H1 (cell line): ENCODE measurements around the gene BAHD1. TPM values are rescaled to one million over a fixed set of nuclear protein-coding genes. Genes with fewer than 3 reads are reported as not detected.

ENCODE experiments used
- CTCF ChIA-PET: fragments of 300-600 bp; sonication (Branson Sonifier 250); formaldehyde crosslinking; loops from one replicate; lab custom pipeline; 2021; ENCODE audit not compliant: partially characterized antibody; lab: Charles Lee
- POLR2A ChIA-PET: fragments of 300-600 bp; sonication (Branson Sonifier 250); formaldehyde crosslinking; loops from one replicate; lab custom pipeline; 2021; ENCODE audit warnings: inconsistent platforms; ENCODE audit not compliant: partially characterized antibody; lab: Charles Lee
- DNase-seq, 2 experiments: peaks; one replicate each; pipeline versions ENCODE4 v3.0.0 to v3.0.0-alpha.2; 2010 to 2022; ENCODE audit warnings: low spot score in 2 of 2, low read depth in 1 of 2, mixed read lengths in 1 of 2
- FAIRE-seq: peaks from 2 replicates; lab custom pipeline; 2011; peaks lifted over from hg19 to GRCh38; lab: Jason Lieb, UNC
- H2AFZ ChIP-seq: 2 replicates; pipeline ENCODE4 v1.8.1; 2012; ENCODE audit warnings: low read length, inconsistent platforms
- H2AK5ac ChIP-seq: 2 replicates; pipeline ENCODE4 v1.6.1; 2013; ENCODE audit warnings: low read depth, low read length
- H2BK120ac ChIP-seq: replicated peaks from 2 replicates; pipeline ENCODE3; 2013; ENCODE audit warnings: low read depth, low read length, inconsistent platforms
- H2BK12ac ChIP-seq: 2 replicates; pipeline ENCODE4 v1.6.1; 2013; ENCODE audit warnings: low read depth, low read length
- H2BK15ac ChIP-seq: 2 replicates; pipeline ENCODE4 v1.6.1; 2013; ENCODE audit warnings: low read length
- H2BK20ac ChIP-seq: 2 replicates; pipeline ENCODE4 v1.6.1; 2013; ENCODE audit warnings: low read length
- H2BK5ac ChIP-seq: 2 replicates; pipeline ENCODE4 v1.6.1; 2013; ENCODE audit warnings: low read depth, low read length
- H3K14ac ChIP-seq: 2 replicates; pipeline ENCODE4 v1.6.1; 2013; ENCODE audit warnings: inconsistent platforms; ENCODE audit not compliant: insufficient read length
- H3K18ac ChIP-seq: 2 replicates; pipeline ENCODE4 v1.6.1; 2013; ENCODE audit warnings: low read length; ENCODE audit errors: extremely low read depth
- H3K23ac ChIP-seq: 2 replicates; pipeline ENCODE4 v1.6.1; 2013; ENCODE audit warnings: inconsistent platforms; ENCODE audit not compliant: insufficient read length
- H3K23me2 ChIP-seq: 2 replicates; pipeline ENCODE4 v1.6.1; 2013; ENCODE audit warnings: low read depth, low read length
- H3K27ac ChIP-seq: 2 replicates; pipeline ENCODE4 v1.6.1; 2011; ENCODE audit warnings: low read depth, low read length, inconsistent platforms
- H3K27me3 ChIP-seq, 4 experiments: replicated peaks in 1 of 4; 1 replicate in 1 of 4; 2 replicates in 3 of 4; pipeline versions ENCODE4 v1.6.1 to v1.8.1; 2011 to 2013; ENCODE audit warnings: low read length in 3 of 4, mild to moderate bottlenecking in 3 of 4, inconsistent platforms in 2 of 4, mixed read lengths in 2 of 4, moderate library complexity in 1 of 4; ENCODE audit not compliant: control insufficient read depth in 3 of 4, insufficient read depth in 3 of 4; ENCODE audit errors: extremely low read depth in 1 of 4
- H3K36me3 ChIP-seq, 4 experiments: 2 replicates each; pipeline versions ENCODE4 v1.6.1 to v1.8.1; 2011 to 2013; ENCODE audit warnings: mild to moderate bottlenecking in 4 of 4, low read length in 3 of 4, moderate library complexity in 2 of 4, control low read depth in 1 of 4, inconsistent platforms in 1 of 4; ENCODE audit not compliant: insufficient read depth in 4 of 4, control insufficient read depth in 2 of 4
- H3K4ac ChIP-seq: replicated peaks from 2 replicates; pipeline ENCODE3; 2013; ENCODE audit warnings: low read length, low read depth, mixed read lengths, inconsistent platforms; ENCODE audit not compliant: insufficient read length
- H3K4me1 ChIP-seq, 4 experiments: replicated peaks in 1 of 4; 1 replicate in 1 of 4; 2 replicates in 3 of 4; pipeline versions ENCODE4 v1.6.1 to v1.8.1; 2011 to 2013; ENCODE audit warnings: low read length in 3 of 4, inconsistent platforms in 2 of 4, mixed read lengths in 1 of 4; ENCODE audit not compliant: insufficient read depth in 4 of 4, control insufficient read depth in 3 of 4
- H3K4me2 ChIP-seq, 2 experiments: 2 replicates each; pipeline versions ENCODE4 v1.6.1 to v1.8.1; 2011 to 2013; ENCODE audit warnings: low read depth in 2 of 2, low read length in 2 of 2, control low read depth in 1 of 2, inconsistent platforms in 1 of 2, mild to moderate bottlenecking in 1 of 2; ENCODE audit not compliant: insufficient read depth in 1 of 2
- H3K4me3 ChIP-seq, 4 experiments: fragments of 200-600, 300-600 bp in 1 of 4; sonication (generic), shearing (Covaris generic), sonication (Bioruptor Twin) in 1 of 4; 2 replicates each; pipeline versions ENCODE4 v1.5.1 to v1.8.1; 2011 to 2016; ENCODE audit warnings: low read length in 4 of 4, low read depth in 3 of 4, control low read depth in 2 of 4, inconsistent platforms in 2 of 4, mild to moderate bottlenecking in 2 of 4, mixed read lengths in 1 of 4, moderate library complexity in 1 of 4; ENCODE audit not compliant: insufficient read depth in 2 of 4; ENCODE audit errors: extremely low read depth in 1 of 4
- H3K56ac ChIP-seq: replicated peaks from 2 replicates; pipeline ENCODE3; 2013; ENCODE audit warnings: low read depth, mild to moderate bottlenecking, mixed read lengths, low read length, inconsistent platforms; ENCODE audit not compliant: insufficient read length
- H3K79me1 ChIP-seq: 2 replicates; pipeline ENCODE4 v1.6.1; 2013; ENCODE audit warnings: low read depth, low read length, control low read depth
- H3K79me2 ChIP-seq, 2 experiments: 2 replicates each; pipeline versions ENCODE4 v1.6.1 to v1.8.1; 2012 to 2013; ENCODE audit warnings: low read length in 2 of 2, mild to moderate bottlenecking in 2 of 2, inconsistent platforms in 1 of 2; ENCODE audit not compliant: insufficient read depth in 2 of 2, control insufficient read depth in 1 of 2
- H3K9ac ChIP-seq, 4 experiments: replicated peaks in 1 of 4; 1 replicate in 1 of 4; 2 replicates in 3 of 4; pipeline versions ENCODE4 v1.6.1 to v1.8.1; 2011 to 2013; ENCODE audit warnings: low read depth in 3 of 4, low read length in 3 of 4, control low read depth in 2 of 4, mild to moderate bottlenecking in 2 of 4, moderate library complexity in 2 of 4, inconsistent platforms in 1 of 4; ENCODE audit errors: extremely low read depth in 1 of 4
- H3K9me3 ChIP-seq, 2 experiments: 2 replicates each; pipeline versions ENCODE4 v1.6.1 to v1.8.1; 2012 to 2013; ENCODE audit warnings: mild to moderate bottlenecking in 2 of 2, moderate library complexity in 2 of 2, control low read depth in 1 of 2, inconsistent platforms in 1 of 2, low read depth in 1 of 2, low read length in 1 of 2, mixed read lengths in 1 of 2; ENCODE audit not compliant: insufficient read depth in 2 of 2
- H4K20me1 ChIP-seq, 2 experiments: replicated peaks in 1 of 2; 2 replicates each; pipeline versions ENCODE3 to v1.8.1; 2011 to 2013; ENCODE audit warnings: inconsistent platforms in 2 of 2, low read length in 2 of 2, mild to moderate bottlenecking in 1 of 2; ENCODE audit not compliant: insufficient read depth in 2 of 2, control insufficient read depth in 1 of 2
- H4K5ac ChIP-seq: 2 replicates; pipeline ENCODE4 v1.6.1; 2013; ENCODE audit warnings: low read length, low read depth, mixed read lengths, inconsistent platforms; ENCODE audit not compliant: insufficient read length
- H4K8ac ChIP-seq: 2 replicates; pipeline ENCODE4 v1.8.0; 2013; ENCODE audit warnings: mild to moderate bottlenecking, moderate library complexity, low read length, inconsistent platforms; ENCODE audit not compliant: insufficient read depth; ENCODE audit errors: extremely low read depth
- H4K91ac ChIP-seq: replicated peaks from 2 replicates; pipeline ENCODE3; 2013; ENCODE audit warnings: low read length, mixed read lengths, inconsistent platforms; ENCODE audit not compliant: insufficient read length
- ASH2L ChIP-seq: fragments of 200-600, 300-600 bp; sonication (generic); IDR thresholded peaks from one replicate; pipeline ENCODE4 v1.7.1; 2017; ENCODE audit warnings: low read length
- FOSL1 ChIP-seq: IDR thresholded peaks from 2 replicates; pipeline ENCODE4 v1.6.1; 2011; ENCODE audit warnings: mild to moderate bottlenecking, low read depth, low read length, moderate library complexity; ENCODE audit not compliant: insufficient read depth
- NRF1 ChIP-seq: IDR thresholded peaks from 2 replicates; pipeline ENCODE4 v1.6.1; 2011; ENCODE audit warnings: mild to moderate bottlenecking, low read depth, low read length, improper control_type of control experiment
- WGBS, 2 experiments: shearing (Covaris generic) in 1 of 2; methylation state at CpG; one replicate each; pipeline versions ENCODE4 v1.1.6 to v1.1.7; 2013 to 2015; ENCODE audit warnings: low lambda C conversion rate in 2 of 2, mixed read lengths in 2 of 2, inconsistent platforms in 1 of 2, low coverage in 1 of 2, missing lambda C conversion rate in 1 of 2; ENCODE audit not compliant: insufficient replicate concordance in 2 of 2, insufficient coverage in 1 of 2, insufficient read length in 1 of 2; ENCODE audit errors: extremely low coverage in 1 of 2, missing lambda C conversion rate in 1 of 2; 5-methylcytosine and 5-hydroxymethylcytosine counted together
- polyA plus RNA-seq, 7 experiments: library from polyadenylated mRNA; depleted of rRNA in 3 of 7; stranded (reverse) in 5 of 7; unstranded in 2 of 7; fragments of >200 nt in 5 of 7; fragments of 200-250 nt in 2 of 7; gene quantifications; 1 replicate in 5 of 7; 2 replicates in 1 of 7; 4 replicates in 1 of 7; pipeline versions ENCODE4 v1.2.1 to v1.2.3, GENCODE V29; 2011 to 2013; ENCODE audit warnings: missing spikeins in 2 of 7, mixed read lengths in 2 of 7
- total RNA-seq: library from RNA; stranded (reverse); fragmentation: NEBNext Ultra II Directional; extraction: Animal tissue kit (Norgen Biotek cat#: 25700); gene quantifications from 2 replicates; pipeline ENCODE4 v1.2.1, GENCODE V29; 2021

Gene BAHD1
- total and polyA plus RNA-seq, 2 of the 8 experiments (the other 6 are each of a cell fraction or from before 2014, with no cell fraction given), result 15.0 to 38.9 TPM

- Histone ChIP-seq H3K36me3 (no peaks in the 10 kb centered on the region), H2BK120ac (no peak overlapping the region), H3K56ac (no peak overlapping the region), H3K4me3 (no peak overlapping the region), H3K79me1 (no peaks in the 10 kb centered on the region), H3K4me2 (peak overlapping the region; percentile 13 to 25; a peak in 2 of 4 replicates), H3K27me3 (peaks cover 0 to 26% (median 8%) of the 10 kb centered on the region in 4 experiments; a peak in 5 of 7 replicates), H3K4ac (no peak overlapping the region), H4K91ac (no peak overlapping the region), H3K4me1 (peaks cover 4 to 16% (median 9%) of the 10 kb centered on the region in 4 experiments), H2AK5ac (no peak overlapping the region), H3K27ac (no peak overlapping the region), H3K9ac (no peak overlapping the region), H4K20me1 (no peaks in the 10 kb centered on the region), H3K9me3 (no peaks in the 10 kb centered on the region), H3K18ac (peak overlapping the region; percentile 86; the same call in 1 of the 2 replicates), H3K14ac (no peak overlapping the region), H3K23ac (no peak overlapping the region), H3K79me2 (no peaks in the 10 kb centered on the region), H2BK5ac (no peak overlapping the region), H2AFZ (peak overlapping the region; percentile 0; the same call in 1 of the 2 replicates), H2BK20ac (no peak overlapping the region), H4K8ac (no peak overlapping the region), H4K5ac (no peak overlapping the region), H2BK12ac (peak overlapping the region; percentile 77), H2BK15ac (peak overlapping the region; percentile 67; the same call in 1 of the 2 replicates), H3K23me2 (no peaks in the 10 kb centered on the region)
- TF ChIP-seq ASH2L (no peak), NRF1 (no peak), FOSL1 (no peak)
- DNase-seq, result no peak
- WGBS, 2 experiments, result 66% methylated on average over 10 of the region's 10 CpGs; no CpG with 5 or more reads in 1 of the 2 experiments
- POLR2A ChIA-PET, result interaction anchor here (1.0 to 3.7 kb wide), 8 partner anchors 9 to 151 kb away, joined by 3 to 23 read pairs (median 4); partner anchors contain the start of genes BAHD1 and KNSTRN
- CTCF ChIA-PET, result interaction anchor here (0.6 to 3.1 kb wide), 7 partner anchors 8 to 104 kb away, joined by 3 to 18 read pairs (median 5); no protein-coding TSS in a partner anchor
- FAIRE-seq, result no peak
Observed at GRCh38 chr15:40430271-40430805, 10.4 kb upstream of the BAHD1 start.
